IMR-90 (cell line): ENCODE measurements around the gene RMI1. TPM values are rescaled to one million over a fixed set of nuclear protein-coding genes. Genes with fewer than 3 reads are reported as not detected.

ENCODE experiments used
- ATAC-seq: fragments of 200-7000 bp; cut with Tn5 transposase; 2 replicates; pipeline ENCODE4 v1.9.1; 2020; ENCODE audit warnings: low read depth, mild to moderate bottlenecking, moderate library complexity
- BruUV-seq: library from RNA; stranded (reverse); fragments of 400-500 nt; replicated peaks from 2 replicates; lab custom pipeline; 2021; lab: Mats Ljungman, UMichigan
- CTCF ChIA-PET: fragments of 300-600 bp; formaldehyde crosslinking; extraction: SDS; loops from one replicate; lab custom pipeline; 2021; ENCODE audit warnings: antibody characterized with exemption; lab: Yijun Ruan, JAX
- POLR2A ChIA-PET: fragments of 300-600 bp; sonication (Branson Sonifier 250); formaldehyde crosslinking; loops from one replicate; lab custom pipeline; 2022; ENCODE audit warnings: antibody characterized with exemption; ENCODE audit not compliant: unreplicated experiment; lab: Charles Lee
- DNase-seq: peaks from one replicate; pipeline ENCODE4 v3.0.0; 2013
- H2AFZ ChIP-seq: replicated peaks from 2 replicates; pipeline ENCODE3; 2013; ENCODE audit warnings: low read length, mild to moderate bottlenecking; ENCODE audit not compliant: poor library complexity
- H2AK5ac ChIP-seq: 2 replicates; pipeline ENCODE4 v1.6.1; 2013; ENCODE audit warnings: low read depth, low read length, inconsistent platforms
- H2AK9ac ChIP-seq: replicated peaks from 2 replicates; pipeline ENCODE3; 2013; ENCODE audit warnings: mild to moderate bottlenecking, low read depth, low read length, moderate library complexity; ENCODE audit not compliant: poor library complexity
- H2BK120ac ChIP-seq: 2 replicates; pipeline ENCODE4 v1.6.1; 2013; ENCODE audit warnings: low read depth, low read length, inconsistent platforms
- H2BK15ac ChIP-seq: 3 replicates; pipeline ENCODE4 v1.6.1; 2013; ENCODE audit warnings: low read depth, low read length, inconsistent platforms
- H2BK20ac ChIP-seq: 2 replicates; pipeline ENCODE4 v1.6.1; 2013; ENCODE audit warnings: low read depth, mild to moderate bottlenecking, inconsistent platforms, low read length, moderate library complexity
- H2BK5ac ChIP-seq: 2 replicates; pipeline ENCODE4 v1.6.1; 2013; ENCODE audit warnings: mild to moderate bottlenecking, low read depth, low read length, inconsistent platforms; ENCODE audit not compliant: poor library complexity, severe bottlenecking
- H3K14ac ChIP-seq: replicated peaks from 2 replicates; pipeline ENCODE4 v1.6.1; 2013; ENCODE audit warnings: low read depth, low read length, inconsistent platforms
- H3K18ac ChIP-seq: 2 replicates; pipeline ENCODE4 v1.6.1; 2013; ENCODE audit warnings: low read depth, low read length, control low read depth
- H3K23ac ChIP-seq: 2 replicates; pipeline ENCODE4 v1.6.1; 2013; ENCODE audit warnings: low read depth, low read length, inconsistent platforms
- H3K27ac ChIP-seq: 2 replicates; pipeline ENCODE4 v1.5.1; 2013; ENCODE audit warnings: mild to moderate bottlenecking, control low read depth, low read length; ENCODE audit not compliant: insufficient read depth
- H3K27me3 ChIP-seq: 2 replicates; pipeline ENCODE4 v1.6.1; 2013; ENCODE audit warnings: low read length; ENCODE audit not compliant: control insufficient read depth, insufficient read depth
- H3K36me3 ChIP-seq: 2 replicates; pipeline ENCODE4 v1.6.1; 2013; ENCODE audit warnings: low read length, mixed read lengths; ENCODE audit not compliant: control insufficient read depth, insufficient read depth
- H3K4ac ChIP-seq: 2 replicates; pipeline ENCODE4 v1.6.1; 2013; ENCODE audit warnings: low read depth, low read length, inconsistent platforms
- H3K4me1 ChIP-seq: 2 replicates; pipeline ENCODE4 v1.6.1; 2013; ENCODE audit warnings: low read length, mixed read lengths; ENCODE audit not compliant: control insufficient read depth, insufficient read depth
- H3K4me2 ChIP-seq: 2 replicates; pipeline ENCODE4 v1.6.1; 2013; ENCODE audit warnings: low read depth, mild to moderate bottlenecking, control low read depth, low read length, moderate library complexity
- H3K4me3 ChIP-seq: 2 replicates; pipeline ENCODE4 v1.5.1; 2013; ENCODE audit warnings: low read depth, mild to moderate bottlenecking, control low read depth, low read length, moderate library complexity; ENCODE audit not compliant: insufficient read depth
- H3K56ac ChIP-seq: 2 replicates; pipeline ENCODE4 v1.6.1; 2013; ENCODE audit warnings: low read length, inconsistent platforms; ENCODE audit not compliant: insufficient read depth; ENCODE audit errors: extremely low read depth
- H3K79me1 ChIP-seq, 2 experiments: 2 replicates each; pipeline ENCODE4 v1.6.1; 2013; ENCODE audit warnings: low read length in 2 of 2, inconsistent platforms in 1 of 2, low read depth in 1 of 2
- H3K9ac ChIP-seq: 2 replicates; pipeline ENCODE4 v1.6.1; 2013; ENCODE audit warnings: low read depth, low read length, control low read depth
- H3K9me1 ChIP-seq: 2 replicates; pipeline ENCODE4 v1.6.1; 2013; ENCODE audit warnings: low read length, inconsistent platforms; ENCODE audit not compliant: insufficient read depth
- H3K9me3 ChIP-seq: 2 replicates; pipeline ENCODE4 v1.6.1; 2013; ENCODE audit warnings: low read length; ENCODE audit not compliant: control insufficient read depth, insufficient read depth
- H4K20me1 ChIP-seq: 2 replicates; pipeline ENCODE4 v1.6.1; 2013; ENCODE audit warnings: low read length, inconsistent platforms; ENCODE audit not compliant: insufficient read depth
- H4K5ac ChIP-seq: 2 replicates; pipeline ENCODE4 v1.6.1; 2013; ENCODE audit warnings: mild to moderate bottlenecking, low read depth, low read length, control low read depth
- H4K8ac ChIP-seq, 2 experiments: 2 replicates each; pipeline ENCODE4 v1.6.1; 2013; ENCODE audit warnings: low read depth in 2 of 2, low read length in 2 of 2, control low read depth in 1 of 2, inconsistent platforms in 1 of 2
- H4K91ac ChIP-seq: 2 replicates; pipeline ENCODE4 v1.6.1; 2013; ENCODE audit warnings: low read depth, low read length, inconsistent platforms; ENCODE audit not compliant: insufficient read depth
- BHLHE40 ChIP-seq: fragments of 150-350 bp; IDR thresholded peaks from 2 replicates; pipeline ENCODE4 v1.6.1; 2016; ENCODE audit warnings: mild to moderate bottlenecking, low read depth, low read length
- CEBPB ChIP-seq: IDR thresholded peaks from 2 replicates; pipeline ENCODE4 v1.6.1; 2012; ENCODE audit warnings: low read depth, low read length, improper control_type of control experiment
- CHD1 ChIP-seq: IDR thresholded peaks from 2 replicates; pipeline ENCODE4 v1.6.1; 2012; ENCODE audit warnings: low read depth, low read length, improper control_type of control experiment
- FOS ChIP-seq: fragments of 150-350 bp; IDR thresholded peaks from 2 replicates; pipeline ENCODE4 v1.6.1; 2016; ENCODE audit warnings: low read depth, low read length
- MAFK ChIP-seq: IDR thresholded peaks from 2 replicates; pipeline ENCODE4 v1.6.1; 2012; ENCODE audit warnings: low read depth, low read length, improper control_type of control experiment
- MAZ ChIP-seq: IDR thresholded peaks from 2 replicates; pipeline ENCODE4 v1.6.1; 2012; ENCODE audit warnings: low read depth, mild to moderate bottlenecking, low read length, improper control_type of control experiment, moderate library complexity, borderline replicate concordance
- MXI1 ChIP-seq: IDR thresholded peaks from 2 replicates; pipeline ENCODE4 v1.6.1; 2012; ENCODE audit warnings: low read depth, mild to moderate bottlenecking, low read length, moderate library complexity, borderline replicate concordance
- NFE2L2 ChIP-seq: fragments of 150-350 bp; IDR thresholded peaks from 2 replicates; pipeline ENCODE4 v1.6.1; 2016; ENCODE audit warnings: low read depth, mild to moderate bottlenecking, low read length
- POLR2A ChIP-seq: IDR thresholded peaks from 2 replicates; pipeline ENCODE4 v1.6.1; 2012; ENCODE audit warnings: mild to moderate bottlenecking, low read depth, low read length
- RAD21 ChIP-seq: IDR thresholded peaks from 2 replicates; pipeline ENCODE4 v1.6.1; 2012; ENCODE audit warnings: low read length, improper control_type of control experiment
- RCOR1 ChIP-seq: IDR thresholded peaks from 2 replicates; pipeline ENCODE4 v1.6.1; 2012; ENCODE audit warnings: mild to moderate bottlenecking, low read length, improper control_type of control experiment; ENCODE audit not compliant: insufficient replicate concordance
- RFX5 ChIP-seq: IDR thresholded peaks from 2 replicates; pipeline ENCODE4 v1.8.0; 2012; ENCODE audit warnings: low read depth, mild to moderate bottlenecking, low read length, moderate library complexity
- SMC3 ChIP-seq: fragments of 150-350 bp; IDR thresholded peaks from 2 replicates; pipeline ENCODE4 v1.6.1; 2016; ENCODE audit warnings: low read depth, mild to moderate bottlenecking, antibody characterized with exemption, low read length, moderate library complexity
- dilution Hi-C: fragments of 300-500 bp; cut with HindIII; formaldehyde crosslinking; loops from one replicate; pipeline ENCODE4 v1.14.3; 2018; ENCODE audit warnings: low sequenced_read_pairs; ENCODE audit not compliant: unreplicated experiment
- in situ Hi-C: fragments of 300-500 bp; cut with MboI; formaldehyde crosslinking; loops from 3 replicates; pipeline ENCODE4 v1.14.3; 2019; ENCODE audit warnings: low sequenced_read_pairs, inconsistent platforms, mixed read lengths
- intact Hi-C: fragments of 100-400 bp; cut with micrococcal nuclease; formaldehyde crosslinking; loops from 2 replicates; pipeline ENCODE4 v1.10.0; 2022
- polyA plus RNA-seq, 3 experiments: library from polyadenylated mRNA; depleted of rRNA; stranded (reverse); fragments of >200 nt; gene quantifications; 2 replicates each; pipeline ENCODE4 v1.2.3, GENCODE V29; 2012; ENCODE audit warnings: low replicate concordance in 1 of 3
- total RNA-seq: library from RNA; depleted of rRNA; stranded (reverse); fragments of >200 nt; gene quantifications from 2 replicates; pipeline ENCODE4 v1.2.3, GENCODE V29; 2012
- TF ChIP-seq, protein P1 (sequence below): fragments of 150-350 bp; IDR thresholded peaks from 2 replicates; pipeline ENCODE4 v1.6.1; 2016; ENCODE audit warnings: low read depth, mild to moderate bottlenecking, low read length, moderate library complexity, borderline replicate concordance
- TF ChIP-seq, protein P2 (sequence below): conservative IDR thresholded peaks from 2 replicates; pipeline ENCODE4 v1.5.1; 2012; ENCODE audit warnings: mild to moderate bottlenecking, low read depth, low read length, improper control_type of control experiment
- TF ChIP-seq, protein P3 (sequence below): fragments of 150-350 bp; IDR thresholded peaks from 2 replicates; pipeline ENCODE4 v1.6.1; 2017; ENCODE audit warnings: mild to moderate bottlenecking, antibody characterized with exemption, low read length, low read depth

RMI1 gene
- total and polyA plus RNA-seq, 2 of the 4 experiments (the other 2 are of a cell fraction) = 4.4 to 6.8 TPM

DNA sequence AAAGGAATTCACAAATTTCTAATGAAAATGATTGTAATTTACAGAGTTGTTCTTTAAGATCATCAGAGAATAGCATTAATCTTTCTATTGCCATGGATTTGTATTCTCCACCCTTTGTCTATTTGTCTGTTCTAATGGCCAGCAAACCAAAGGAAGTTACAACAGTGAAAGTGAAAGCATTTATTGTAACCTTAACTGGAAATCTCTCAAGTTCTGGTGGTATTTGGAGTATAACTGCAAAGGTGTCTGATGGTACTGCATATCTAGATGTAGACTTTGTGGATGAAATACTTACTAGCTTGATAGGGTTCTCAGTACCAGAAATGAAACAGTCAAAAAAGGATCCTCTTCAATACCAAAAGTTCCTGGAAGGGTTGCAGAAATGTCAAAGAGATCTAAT, 21.7 kb downstream of the RMI1 start:
- no peak overlapping the region for H3K4ac ChIP-seq
- no peak overlapping the region for H3K9ac ChIP-seq
- H2BK120ac ChIP-seq = no peak overlapping the region
- H4K20me1 ChIP-seq = no peaks in the 10 kb centered on the region
- CTCF ChIA-PET = interaction anchor here (0.7 to 1.1 kb wide), 2 partner anchors 8 to 139 kb away, joined by 3 read pairs; no protein-coding TSS in a partner anchor
- no TSS peak for BruUV-seq
- ATAC-seq (peak; percentile 61; the same call in 1 of the 2 replicates), DNase-seq (peak; percentile 17)
- TF ChIP-seq MAZ = no peak
- TF ChIP-seq, protein P1, sequence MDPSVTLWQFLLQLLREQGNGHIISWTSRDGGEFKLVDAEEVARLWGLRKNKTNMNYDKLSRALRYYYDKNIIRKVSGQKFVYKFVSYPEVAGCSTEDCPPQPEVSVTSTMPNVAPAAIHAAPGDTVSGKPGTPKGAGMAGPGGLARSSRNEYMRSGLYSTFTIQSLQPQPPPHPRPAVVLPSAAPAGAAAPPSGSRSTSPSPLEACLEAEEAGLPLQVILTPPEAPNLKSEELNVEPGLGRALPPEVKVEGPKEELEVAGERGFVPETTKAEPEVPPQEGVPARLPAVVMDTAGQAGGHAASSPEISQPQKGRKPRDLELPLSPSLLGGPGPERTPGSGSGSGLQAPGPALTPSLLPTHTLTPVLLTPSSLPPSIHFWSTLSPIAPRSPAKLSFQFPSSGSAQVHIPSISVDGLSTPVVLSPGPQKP = no peak
- TF ChIP-seq RAD21 = no peak
- TF ChIP-seq, protein P2, sequence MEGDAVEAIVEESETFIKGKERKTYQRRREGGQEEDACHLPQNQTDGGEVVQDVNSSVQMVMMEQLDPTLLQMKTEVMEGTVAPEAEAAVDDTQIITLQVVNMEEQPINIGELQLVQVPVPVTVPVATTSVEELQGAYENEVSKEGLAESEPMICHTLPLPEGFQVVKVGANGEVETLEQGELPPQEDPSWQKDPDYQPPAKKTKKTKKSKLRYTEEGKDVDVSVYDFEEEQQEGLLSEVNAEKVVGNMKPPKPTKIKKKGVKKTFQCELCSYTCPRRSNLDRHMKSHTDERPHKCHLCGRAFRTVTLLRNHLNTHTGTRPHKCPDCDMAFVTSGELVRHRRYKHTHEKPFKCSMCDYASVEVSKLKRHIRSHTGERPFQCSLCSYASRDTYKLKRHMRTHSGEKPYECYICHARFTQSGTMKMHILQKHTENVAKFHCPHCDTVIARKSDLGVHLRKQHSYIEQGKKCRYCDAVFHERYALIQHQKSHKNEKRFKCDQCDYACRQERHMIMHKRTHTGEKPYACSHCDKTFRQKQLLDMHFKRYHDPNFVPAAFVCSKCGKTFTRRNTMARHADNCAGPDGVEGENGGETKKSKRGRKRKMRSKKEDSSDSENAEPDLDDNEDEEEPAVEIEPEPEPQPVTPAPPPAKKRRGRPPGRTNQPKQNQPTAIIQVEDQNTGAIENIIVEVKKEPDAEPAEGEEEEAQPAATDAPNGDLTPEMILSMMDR = no peak
- TF ChIP-seq MAFK = no peak
- no peak for TF ChIP-seq CHD1
- TF ChIP-seq, protein P3, sequence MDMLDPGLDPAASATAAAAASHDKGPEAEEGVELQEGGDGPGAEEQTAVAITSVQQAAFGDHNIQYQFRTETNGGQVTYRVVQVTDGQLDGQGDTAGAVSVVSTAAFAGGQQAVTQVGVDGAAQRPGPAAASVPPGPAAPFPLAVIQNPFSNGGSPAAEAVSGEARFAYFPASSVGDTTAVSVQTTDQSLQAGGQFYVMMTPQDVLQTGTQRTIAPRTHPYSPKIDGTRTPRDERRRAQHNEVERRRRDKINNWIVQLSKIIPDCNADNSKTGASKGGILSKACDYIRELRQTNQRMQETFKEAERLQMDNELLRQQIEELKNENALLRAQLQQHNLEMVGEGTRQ = no peak
- TF ChIP-seq RCOR1 = no peak
- TF ChIP-seq RFX5 = no peak
- TF ChIP-seq FOS = no peak
- TF ChIP-seq NFE2L2 = no peak
- TF ChIP-seq MXI1 = no peak
- no peak for TF ChIP-seq POLR2A
- TF ChIP-seq BHLHE40 = no peak
- TF ChIP-seq SMC3 = no peak
- TF ChIP-seq CEBPB = no peak
- H3K27me3 ChIP-seq = no peaks in the 10 kb centered on the region
- H4K5ac ChIP-seq = peak overlapping the region; percentile 2
- H3K9me1 ChIP-seq = no peaks in the 10 kb centered on the region
- dilution Hi-C loops (no loop called here), in situ Hi-C loops (no loop called here), intact Hi-C loops (no loop called here)
- H2BK15ac ChIP-seq = no peak overlapping the region
- H3K23ac ChIP-seq = no peak overlapping the region
- no peak overlapping the region for H4K8ac ChIP-seq
- no peak overlapping the region for H4K91ac ChIP-seq
- no peak overlapping the region for H2AFZ ChIP-seq
- no peaks in the 10 kb centered on the region for H3K36me3 ChIP-seq
- no peaks in the 10 kb centered on the region for H3K9me3 ChIP-seq
- no peak overlapping the region for H2BK5ac ChIP-seq
- no peak overlapping the region for H2AK5ac ChIP-seq
- peak overlapping the region; percentile 6; the same call in 1 of the 2 replicates for H3K18ac ChIP-seq
- H3K4me3 ChIP-seq = no peak overlapping the region
- no peak overlapping the region for H3K14ac ChIP-seq
- H3K4me2 ChIP-seq = peak overlapping the region; percentile 97
- H3K56ac ChIP-seq = no peak overlapping the region
- H3K4me1 ChIP-seq = peaks cover 2% of the 10 kb centered on the region; the same call in 1 of the 2 replicates
- peaks cover 8% of the 10 kb centered on the region in 2 experiments for H3K79me1 ChIP-seq
- H2AK9ac ChIP-seq = no peak overlapping the region
- POLR2A ChIA-PET = no interaction called here
- H2BK20ac ChIP-seq = no peak overlapping the region
- no peak overlapping the region; the same call in 1 of the 2 replicates for H3K27ac ChIP-seq
